ENCODE results near the gene GNAO1.

- TF ChIP-seq ZNF407 (IDR thresholded peaks at IDR 0.05; ENCODE audit: low read depth) (no peak), PREB (CRISPR knock-in tag; IDR thresholded peaks at IDR 0.05) (no peak)
These were observed 138.6 kb downstream of the GNAO1 start for GRCh38 chr16:56329887-56330286.
